PC-3 (cell line): Measurements from ENCODE around the gene RAG1. TPM values are rescaled to one million over a fixed set of nuclear protein-coding genes. Genes with fewer than 3 reads are reported as not detected.

Experiments used
- ATAC-seq: fragments of 200-7000 bp; cut with Tn5 transposase; 2 replicates; pipeline ENCODE4 v1.9.1; 2020; ENCODE audit warnings: mild to moderate bottlenecking, moderate library complexity
- BruUV-seq: library from RNA; stranded (reverse); fragments of 400-500 nt; replicated peaks from 2 replicates; lab custom pipeline; 2021; lab: Mats Ljungman, UMichigan
- CTCF ChIA-PET: fragments of 300-600 bp; sonication (Branson Sonifier 250); formaldehyde crosslinking; loops from one replicate; lab custom pipeline; 2022; ENCODE audit warnings: antibody characterized with exemption; lab: Charles Lee
- POLR2A ChIA-PET: fragments of 300-600 bp; sonication (Branson Sonifier 250); formaldehyde crosslinking; loops from one replicate; lab custom pipeline; 2022; ENCODE audit warnings: antibody characterized with exemption; ENCODE audit not compliant: unreplicated experiment; lab: Charles Lee
- DNase-seq: peaks from one replicate; pipeline ENCODE4 v3.0.0-alpha.2; 2015
- H2AFZ ChIP-seq: fragments of 300-600 bp; sonication (generic); 2 replicates; pipeline ENCODE4 v1.6.0; 2016; ENCODE audit warnings: antibody characterized with exemption, low read length
- H3F3A ChIP-seq: fragments of 300-600 bp; sonication (generic); one replicate; pipeline ENCODE4 v1.6.0; 2017; ENCODE audit warnings: antibody characterized with exemption, low read length, control low read depth, mild to moderate bottlenecking; ENCODE audit not compliant: unreplicated experiment
- H3K27ac ChIP-seq: fragments of 300-600 bp; sonication (generic); 2 replicates; pipeline ENCODE4 v1.5.1; 2016; ENCODE audit warnings: mild to moderate bottlenecking, low read length
- H3K27me3 ChIP-seq: fragments of 300-600 bp; sonication (generic); 2 replicates; pipeline ENCODE4 v1.6.1; 2016; ENCODE audit warnings: low read length, mixed read lengths
- H3K36me3 ChIP-seq: fragments of 300-600 bp; sonication (generic); 2 replicates; pipeline ENCODE4 v1.6.1; 2016; ENCODE audit warnings: low read depth, mixed run types, low read length, mixed read lengths
- H3K4me1 ChIP-seq: fragments of 300-600 bp; sonication (generic); 2 replicates; pipeline ENCODE4 v1.5.1; 2016; ENCODE audit warnings: low read length; ENCODE audit not compliant: insufficient read depth
- H3K4me2 ChIP-seq: fragments of 300-600 bp; sonication (generic); 2 replicates; pipeline ENCODE4 v1.6.0; 2016; ENCODE audit warnings: low read length
- H3K4me3 ChIP-seq: fragments of 300-600 bp; sonication (generic); 2 replicates; pipeline ENCODE4 v1.5.1; 2016; ENCODE audit warnings: mild to moderate bottlenecking, low read length, mixed read lengths
- H3K79me2 ChIP-seq: fragments of 300-600 bp; sonication (generic); 2 replicates; pipeline ENCODE4 v1.6.1; 2017; ENCODE audit warnings: low read length, mixed read lengths
- H3K9ac ChIP-seq: fragments of 300-600 bp; sonication (generic); 2 replicates; pipeline ENCODE4 v1.6.0; 2016; ENCODE audit warnings: mild to moderate bottlenecking, low read length
- H3K9me2 ChIP-seq: fragments of 300-600 bp; sonication (generic); replicated peaks from 2 replicates; pipeline ENCODE4 v1.6.1; 2016; ENCODE audit warnings: mixed run types, low read length, mixed read lengths
- H3K9me3 ChIP-seq: fragments of 300-600 bp; sonication (generic); 2 replicates; pipeline ENCODE4 v1.6.1; 2016; ENCODE audit warnings: low read length, mixed read lengths
- H4K20me1 ChIP-seq: fragments of 300-600 bp; sonication (generic); 2 replicates; pipeline ENCODE4 v1.6.1; 2016; ENCODE audit warnings: low read length, mixed read lengths
- EZH2 ChIP-seq: fragments of 300-600 bp; sonication (generic); IDR thresholded peaks from one replicate; pipeline ENCODE4 v1.6.1; 2017; ENCODE audit warnings: antibody characterized with exemption, mild to moderate bottlenecking, low read length; ENCODE audit not compliant: unreplicated experiment
- EZH2phosphoT487 ChIP-seq: fragments of 300-600 bp; sonication (generic); IDR thresholded peaks from 2 replicates; pipeline ENCODE4 v1.6.1; 2018; ENCODE audit warnings: mild to moderate bottlenecking, antibody characterized with exemption, low read length, borderline replicate concordance
- intact Hi-C: fragments of 100-400 bp; cut with micrococcal nuclease; formaldehyde crosslinking; loops from 2 replicates; pipeline ENCODE4 v1.9.0; 2023
- total RNA-seq: library from RNA; depleted of rRNA; stranded (reverse); fragments of >200 nt; gene quantifications from 2 replicates; pipeline ENCODE4 v1.2.3, GENCODE V29; 2014
- TF ChIP-seq, protein P1 (sequence below): fragments of 300-600 bp; sonication (generic); conservative IDR thresholded peaks from 2 replicates; pipeline ENCODE4 v1.5.1; 2017; ENCODE audit warnings: antibody characterized with exemption, low read depth, mild to moderate bottlenecking, low read length

Gene RAG1
- total RNA-seq, 1 experiment from 2014 or later: 0.15 TPM

DNA sequence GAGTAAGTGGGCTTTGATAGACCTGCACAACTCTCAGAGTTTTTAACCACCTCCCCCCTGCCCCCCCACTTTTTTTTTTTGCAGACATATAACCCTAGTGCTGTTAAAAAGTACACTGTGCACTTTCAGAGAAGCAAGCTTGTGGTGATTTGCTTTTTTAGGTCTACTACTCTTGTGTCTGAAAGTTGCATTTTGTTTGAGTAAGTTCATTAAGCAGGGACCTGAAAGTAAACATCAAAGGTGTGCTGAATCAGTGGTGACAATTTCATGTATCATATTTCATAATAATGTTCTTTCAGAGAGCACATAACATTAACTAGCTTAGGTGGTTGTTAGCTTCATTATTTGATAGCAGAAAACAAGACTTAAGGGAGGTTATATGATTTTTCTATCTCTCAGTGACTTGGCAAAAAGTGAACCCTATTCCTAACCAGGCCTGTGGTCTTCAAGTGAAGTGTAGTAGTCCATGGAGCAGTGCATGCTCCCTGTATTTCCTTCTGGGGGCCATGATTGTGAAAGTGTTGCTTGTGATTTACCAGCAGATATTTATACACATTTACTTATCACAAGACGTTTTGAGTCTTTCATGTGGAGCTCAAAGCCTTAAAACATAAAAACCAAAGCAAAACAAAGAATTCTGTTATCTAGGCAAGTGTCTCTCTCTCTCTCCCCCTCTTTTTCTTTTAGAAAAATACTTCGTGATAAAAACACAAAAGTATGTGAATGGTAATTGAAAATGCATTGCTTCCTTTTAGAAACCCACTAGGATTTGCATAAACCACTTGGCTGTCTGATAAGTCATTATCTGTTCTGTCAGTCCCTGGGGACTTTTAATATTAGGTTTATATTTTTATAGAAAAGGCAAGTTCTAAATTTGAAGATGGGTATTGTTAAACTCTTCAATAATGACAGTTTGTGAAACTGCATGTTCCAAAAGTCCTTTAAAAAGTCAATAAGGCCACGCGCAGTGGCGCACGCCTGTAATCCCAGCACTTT, 37.7 kb downstream of the RAG1 start:
- H2AFZ ChIP-seq: no peak overlapping the region
- H3K27me3 ChIP-seq: no peaks in the 10 kb centered on the region
- no peaks in the 10 kb centered on the region for H3K36me3 ChIP-seq
- H3K79me2 ChIP-seq: no peaks in the 10 kb centered on the region
- no peaks in the 10 kb centered on the region for H4K20me1 ChIP-seq
- TF ChIP-seq EZH2phosphoT487: no peak
- TF ChIP-seq EZH2: no peak
- TF ChIP-seq, protein P1, sequence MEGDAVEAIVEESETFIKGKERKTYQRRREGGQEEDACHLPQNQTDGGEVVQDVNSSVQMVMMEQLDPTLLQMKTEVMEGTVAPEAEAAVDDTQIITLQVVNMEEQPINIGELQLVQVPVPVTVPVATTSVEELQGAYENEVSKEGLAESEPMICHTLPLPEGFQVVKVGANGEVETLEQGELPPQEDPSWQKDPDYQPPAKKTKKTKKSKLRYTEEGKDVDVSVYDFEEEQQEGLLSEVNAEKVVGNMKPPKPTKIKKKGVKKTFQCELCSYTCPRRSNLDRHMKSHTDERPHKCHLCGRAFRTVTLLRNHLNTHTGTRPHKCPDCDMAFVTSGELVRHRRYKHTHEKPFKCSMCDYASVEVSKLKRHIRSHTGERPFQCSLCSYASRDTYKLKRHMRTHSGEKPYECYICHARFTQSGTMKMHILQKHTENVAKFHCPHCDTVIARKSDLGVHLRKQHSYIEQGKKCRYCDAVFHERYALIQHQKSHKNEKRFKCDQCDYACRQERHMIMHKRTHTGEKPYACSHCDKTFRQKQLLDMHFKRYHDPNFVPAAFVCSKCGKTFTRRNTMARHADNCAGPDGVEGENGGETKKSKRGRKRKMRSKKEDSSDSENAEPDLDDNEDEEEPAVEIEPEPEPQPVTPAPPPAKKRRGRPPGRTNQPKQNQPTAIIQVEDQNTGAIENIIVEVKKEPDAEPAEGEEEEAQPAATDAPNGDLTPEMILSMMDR: no peak
- intact Hi-C loops: no loop called here
- POLR2A ChIA-PET: no interaction called here
- ATAC-seq: no peak
- peaks cover 9% of the 10 kb centered on the region; the same call in 1 of the 2 replicates for H3K4me1 ChIP-seq
- H3K27ac ChIP-seq: no peak overlapping the region
- no peak for DNase-seq
- BruUV-seq: no TSS peak
- H3K9me2 ChIP-seq: no peaks in the 10 kb centered on the region
- H3K9ac ChIP-seq: no peak overlapping the region
- no peaks in the 10 kb centered on the region for H3K9me3 ChIP-seq
- no peak overlapping the region for H3K4me3 ChIP-seq
- CTCF ChIA-PET: no interaction called here
- no peak overlapping the region for H3K4me2 ChIP-seq
- no peaks in the 10 kb centered on the region for H3F3A ChIP-seq

DNA sequence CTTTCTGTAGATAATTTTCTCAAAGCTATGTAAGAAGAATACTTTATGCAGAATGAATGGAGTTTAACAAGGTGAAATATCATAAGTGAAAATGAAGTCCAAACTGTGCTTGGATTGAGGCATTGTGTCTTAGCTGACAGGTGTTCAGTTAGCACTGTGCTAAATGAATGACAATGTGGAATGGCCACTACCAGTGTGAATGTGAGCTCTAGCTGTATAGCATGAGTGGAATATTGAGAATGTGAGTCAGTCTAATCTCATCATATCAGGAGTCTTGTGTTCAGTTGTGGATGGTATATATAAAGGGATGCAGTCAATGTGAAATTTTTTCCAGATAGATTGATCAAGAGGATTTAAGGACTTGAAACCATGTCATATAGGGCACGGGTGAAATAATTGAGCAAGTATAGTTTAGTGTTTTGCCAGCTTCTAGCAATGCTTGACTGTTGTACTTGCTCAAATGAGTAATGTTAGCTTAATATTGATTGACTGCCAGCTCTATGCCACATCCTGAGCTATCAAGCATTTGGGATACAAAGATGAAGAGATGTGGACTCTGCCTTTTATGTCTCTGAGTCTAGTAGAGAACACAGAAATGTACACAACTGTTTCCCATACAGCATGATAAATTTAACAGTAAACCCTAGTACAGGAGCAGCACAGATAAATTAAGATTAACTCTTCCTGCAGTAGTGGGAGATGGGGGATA, 40.8 kb downstream of the RAG1 start:
- H3K4me1 ChIP-seq: peaks cover 9% of the 10 kb centered on the region; the same call in 1 of the 2 replicates
- no peak overlapping the region for H3K9ac ChIP-seq
- ATAC-seq (peak; percentile 97), DNase-seq (peak; percentile 57)
- H3F3A ChIP-seq: no peaks in the 10 kb centered on the region
- H3K36me3 ChIP-seq: no peaks in the 10 kb centered on the region
- ChIA-PET POLR2A (interaction anchor here (0.6 kb wide), 1 partner anchor 38 kb away, joined by 5 read pairs; no protein-coding TSS in a partner anchor), CTCF (interaction anchor here (1.0 kb wide), 1 partner anchor 44 kb away, joined by 4 read pairs; no protein-coding TSS in a partner anchor)
- no peaks in the 10 kb centered on the region for H3K27me3 ChIP-seq
- no peak overlapping the region for H2AFZ ChIP-seq
- H3K9me3 ChIP-seq: no peaks in the 10 kb centered on the region
- no peaks in the 10 kb centered on the region for H3K79me2 ChIP-seq
- H3K4me2 ChIP-seq: no peak overlapping the region
- H3K4me3 ChIP-seq: no peak overlapping the region
- no peak overlapping the region for H3K27ac ChIP-seq
- no peaks in the 10 kb centered on the region for H4K20me1 ChIP-seq
- intact Hi-C loops: no loop called here
- TF ChIP-seq EZH2phosphoT487: no peak
- TF ChIP-seq, protein P1: no peak
- no peak for TF ChIP-seq EZH2
- no peaks in the 10 kb centered on the region for H3K9me2 ChIP-seq
- BruUV-seq: no TSS peak
